HepG2 (cell line): Measurements from ENCODE around the gene COA3. TPM values are rescaled to one million over a fixed set of nuclear protein-coding genes. Genes with fewer than 3 reads are reported as not detected.

ENCODE experiments used
- ATAC-seq: fragments of 200-7000 bp; cut with Tn5 transposase; 3 replicates; pipeline ENCODE4 v1.9.1; 2020; ENCODE audit warnings: mild to moderate bottlenecking, moderate library complexity
- BruUV-seq: library from RNA; stranded (reverse); fragments of 400-500 nt; replicated peaks from 2 replicates; lab custom pipeline; 2021; lab: Mats Ljungman, UMichigan
- CTCF ChIA-PET: fragments of 300-600 bp; formaldehyde crosslinking; extraction: SDS; loops from one replicate; lab custom pipeline; 2021; ENCODE audit warnings: low total read pairs, inconsistent platforms, low intra/inter-chr PET ratio; lab: Yijun Ruan, JAX
- POLR2A ChIA-PET: fragments of 350-600 bp; sonication (Branson Sonifier 250); formaldehyde crosslinking; loops from one replicate; lab custom pipeline; 2020; ENCODE audit warnings: antibody characterized with exemption, inconsistent platforms; lab: Yijun Ruan, JAX
- DNase-seq: peaks from one replicate; pipeline ENCODE4 v3.0.0-alpha.2; 2015; ENCODE audit warnings: low spot score
- FAIRE-seq: peaks from 3 replicates; lab custom pipeline; 2011; peaks lifted over from hg19 to GRCh38; lab: Jason Lieb, UNC
- H2AFZ ChIP-seq: one replicate; pipeline ENCODE4 v1.6.1; 2011; ENCODE audit warnings: low read length, inconsistent platforms
- H3K27ac ChIP-seq: fragments of 300-600 bp; 3 replicates; pipeline ENCODE4 v1.8.0; 2011; ENCODE audit warnings: mixed run types, mild to moderate bottlenecking, mixed read lengths, low read length, inconsistent platforms; ENCODE audit not compliant: insufficient read depth; ENCODE audit errors: extremely low read length
- H3K27me3 ChIP-seq, 2 experiments: fragments of 200-600 bp in 1 of 2; 2 replicates in 1 of 2; 3 replicates in 1 of 2; pipeline versions ENCODE4 v1.6.0 to v1.8.0; 2011; ENCODE audit warnings: low read length in 2 of 2, mild to moderate bottlenecking in 2 of 2, moderate library complexity in 2 of 2, inconsistent platforms in 1 of 2; ENCODE audit not compliant: insufficient read depth in 2 of 2, control insufficient read depth in 1 of 2
- H3K36me3 ChIP-seq, 2 experiments: fragments of 200-600 bp in 1 of 2; replicated peaks in 1 of 2; 2 replicates in 1 of 2; 3 replicates in 1 of 2; pipeline versions ENCODE4 v1.5.1 to v1.8.0; 2011; ENCODE audit warnings: low read length in 2 of 2, inconsistent platforms in 1 of 2; ENCODE audit not compliant: insufficient read depth in 2 of 2, control insufficient read depth in 1 of 2
- H3K4me1 ChIP-seq: 2 replicates; pipeline ENCODE4 v1.5.1; 2012; ENCODE audit warnings: low read length, inconsistent platforms; ENCODE audit not compliant: insufficient read depth
- H3K4me2 ChIP-seq: 2 replicates; pipeline ENCODE4 v1.6.0; 2011; ENCODE audit warnings: low read depth, low read length, inconsistent platforms
- H3K4me3 ChIP-seq, 3 experiments: fragments of 200-600 bp in 1 of 3; sonication (generic), shearing (Covaris generic) in 1 of 3; replicated peaks in 1 of 3; 2 replicates each; pipeline ENCODE4 v1.5.1; 2011 to 2016; ENCODE audit warnings: low read length in 3 of 3, inconsistent platforms in 2 of 3, low read depth in 2 of 3, mild to moderate bottlenecking in 2 of 3, control low read depth in 1 of 3, mixed read lengths in 1 of 3; ENCODE audit not compliant: insufficient read depth in 1 of 3
- H3K79me2 ChIP-seq: one replicate; pipeline ENCODE4 v1.6.1; 2011; ENCODE audit warnings: low read length, inconsistent platforms; ENCODE audit not compliant: insufficient read depth
- H3K9ac ChIP-seq: 2 replicates; pipeline ENCODE4 v1.6.0; 2011; ENCODE audit warnings: mild to moderate bottlenecking, low read depth, low read length, inconsistent platforms; ENCODE audit not compliant: insufficient read depth
- H3K9me3 ChIP-seq: 2 replicates; pipeline ENCODE4 v1.5.1; 2012; ENCODE audit warnings: mild to moderate bottlenecking, low read length
- H4K20me1 ChIP-seq: 2 replicates; pipeline ENCODE4 v1.6.0; 2011; ENCODE audit warnings: inconsistent platforms, mild to moderate bottlenecking, low read length, moderate library complexity; ENCODE audit not compliant: insufficient read depth
- DNMT3B ChIP-seq: conservative IDR thresholded peaks from 2 replicates; pipeline ENCODE4 v1.6.1; 2016; ENCODE audit warnings: missing biosample characterization, control low read depth
- ISL2 ChIP-seq: sonication (generic); formaldehyde crosslinking; IDR thresholded peaks from 2 replicates; pipeline ENCODE4 v1.5.0; 2020; ENCODE audit warnings: missing genetic modification reagents
- MAFF ChIP-seq: IDR thresholded peaks from 2 replicates; pipeline ENCODE4 v1.6.1; 2011; ENCODE audit warnings: low read depth, low read length, improper control_type of control experiment
- MAFK ChIP-seq, 2 experiments: IDR thresholded peaks in 1 of 2; conservative IDR thresholded peaks in 1 of 2; 2 replicates each; pipeline ENCODE4 v1.6.1; 2011; ENCODE audit warnings: improper control_type of control experiment in 2 of 2, low read length in 2 of 2
- TBX3 ChIP-seq: fragments of 450-650 bp; IDR thresholded peaks from 2 replicates; pipeline ENCODE4 v1.6.1; 2017; ENCODE audit warnings: antibody characterized with exemption, mild to moderate bottlenecking, inconsistent platforms, borderline replicate concordance
- ZNF180 ChIP-seq: sonication (generic); formaldehyde crosslinking; IDR thresholded peaks from 2 replicates; pipeline ENCODE4 v1.4.0; 2020; ENCODE audit warnings: low read depth, missing genetic modification reagents, borderline replicate concordance
- ZNF281 ChIP-seq: sonication (generic); formaldehyde crosslinking; IDR thresholded peaks from 2 replicates; pipeline ENCODE4 v1.4.0; 2020; ENCODE audit warnings: missing genetic modification reagents, borderline replicate concordance
- ZNF468 ChIP-seq: sonication (generic); formaldehyde crosslinking; IDR thresholded peaks from 2 replicates; pipeline ENCODE4 v1.8.0; 2022; ENCODE audit warnings: mild to moderate bottlenecking, moderate library complexity, missing genetic modification reagents
- ZNF629 ChIP-seq: sonication (generic); formaldehyde crosslinking; conservative IDR thresholded peaks from 2 replicates; pipeline ENCODE4 v1.5.0; 2020; ENCODE audit warnings: missing genetic modification reagents
- ZNF720 ChIP-seq: sonication (generic); formaldehyde crosslinking; IDR thresholded peaks from 2 replicates; pipeline ENCODE4 v1.4.0; 2020; ENCODE audit warnings: missing genetic modification reagents
- ZNF773 ChIP-seq: sonication (generic); formaldehyde crosslinking; IDR thresholded peaks from 2 replicates; pipeline ENCODE4 v1.4.0; 2020; ENCODE audit warnings: missing genetic modification reagents, borderline replicate concordance
- ZNF878 ChIP-seq: sonication (generic); formaldehyde crosslinking; IDR thresholded peaks from 2 replicates; pipeline ENCODE4 v1.8.1; 2023; ENCODE audit warnings: mild to moderate bottlenecking, missing genetic modification reagents, moderate library complexity
- WGBS: methylation state at CpG from one replicate; pipeline ENCODE4 v1.1.6; 2017; ENCODE audit warnings: low lambda C conversion rate; 5-methylcytosine and 5-hydroxymethylcytosine counted together
- in situ Hi-C: cut with HindIII; loops from 2 replicates; pipeline ENCODE4 v1.10.0; 2017; ENCODE audit warnings: low pct_unique_long_range_greater_than_20kb; ENCODE audit not compliant: extremely low pct_ligation_motif_present
- intact Hi-C: fragments of 100-400 bp; cut with micrococcal nuclease; formaldehyde crosslinking; loops from one replicate; pipeline ENCODE4 v1.10.0; 2022; ENCODE audit not compliant: unreplicated experiment
- polyA plus RNA-seq, 8 experiments: library from polyadenylated mRNA; depleted of rRNA in 3 of 8; stranded (reverse) in 7 of 8; unstranded in 1 of 8; fragments of >200 nt; fragmentation: Illumina TruSeq in 4 of 8; extraction: Trizol in 4 of 8; gene quantifications; 2 replicates each; pipeline versions ENCODE4 v1.2.1 to v1.2.3, GENCODE V29; 2011 to 2016; ENCODE audit warnings: low read depth in 4 of 8, missing spikeins in 1 of 8, mixed read lengths in 1 of 8; ENCODE audit not compliant: insufficient read depth in 1 of 8
- total RNA-seq, 5 experiments: library from RNA; depleted of rRNA; stranded (reverse); fragments of >200 nt; fragmentation: Illumina TruSeq; extraction: Trizol; gene quantifications; 2 replicates each; pipeline ENCODE4 v1.2.3, GENCODE V29; 2016; ENCODE audit warnings: low read depth in 1 of 5
- TF ChIP-seq, protein P1 (sequence below): IDR thresholded peaks from 2 replicates; pipeline ENCODE4 v1.6.1; 2016; ENCODE audit warnings: missing genetic modification reagents, missing compliant biosample characterization

Gene COA3
- total and polyA plus RNA-seq, 2 of the 13 experiments (the other 11 are each of a cell fraction or from before 2014, with no cell fraction given) = 133 to 202 TPM

GRCh38 chr17:42778570-42778969, 19.9 kb downstream of the COA3 start:
- in situ Hi-C loops (no loop called here), intact Hi-C loops (no loop called here)
- no TSS peak for BruUV-seq
- POLR2A ChIA-PET = interaction anchor here (0.9 to 8.4 kb wide), 8 partner anchors 14 to 55 kb away, joined by 3 to 278 read pairs (median 30); partner anchors contain the start of genes BECN1, CNTD1, COA3 and EZH1
- Histone ChIP-seq H4K20me1 (peaks cover 4% of the 10 kb centered on the region; the same call in 1 of the 2 replicates), H3K27ac (peak overlapping the region; percentile 98), H3K4me3 (no peak overlapping the region), H3K9ac (no peak overlapping the region; the same call in 1 of the 2 replicates), H3K4me2 (no peak overlapping the region), H2AFZ (no peak overlapping the region), H3K79me2 (peaks cover 42% of the 10 kb centered on the region), H3K4me1 (peaks cover 77% of the 10 kb centered on the region), H3K27me3 (no peaks in the 10 kb centered on the region; a peak in 1 of 5 replicates), H3K36me3 (peaks cover 11 to 28% of the 10 kb centered on the region in 2 experiments; a peak in 4 of 5 replicates), H3K9me3 (no peaks in the 10 kb centered on the region)
- WGBS = 94% methylated on average over 5 of the region's 5 CpGs
- ATAC-seq = no peak
- DNase-seq = no peak
- CTCF ChIA-PET = no interaction called here
- TF ChIP-seq ZNF629 (CRISPR knock-in tag) (no peak), ZNF180 (CRISPR knock-in tag) (no peak), ZNF468 (CRISPR knock-in tag) (no peak), ISL2 (no peak), ZNF773 (CRISPR knock-in tag) (no peak), MAFF (peak; percentile 51), ZNF720 (CRISPR knock-in tag) (no peak), ZNF878 (CRISPR knock-in tag) (0 out of 2 replicates have a peak, but pooled peaks have one; percentile 33), ZNF281 (CRISPR knock-in tag) (no peak), TBX3 (no peak), DNMT3B (no peak), MAFK (conservative IDR thresholded peaks at IDR 0.05 in 1 of 2, IDR thresholded peaks at IDR 0.05 in 1 of 2; ENCODE audit: low read length in 2 of 2) (peak; percentile 58 to 62)
- TF ChIP-seq, protein P1, sequence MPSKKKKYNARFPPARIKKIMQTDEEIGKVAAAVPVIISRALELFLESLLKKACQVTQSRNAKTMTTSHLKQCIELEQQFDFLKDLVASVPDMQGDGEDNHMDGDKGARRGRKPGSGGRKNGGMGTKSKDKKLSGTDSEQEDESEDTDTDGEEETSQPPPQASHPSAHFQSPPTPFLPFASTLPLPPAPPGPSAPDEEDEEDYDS (CRISPR knock-in tag) = no peak
- FAIRE-seq = no peak
